ENCODE measurements around the gene LGR4.
A peak's percentile ranks its signal among the peaks of the same experiment; 100 is the strongest.

LGR4 gene

GRCh38 chr11:27501100-27501499 is 28.5 kb upstream of the LGR4 start:
- Histone ChIP-seq H3K4me1 (ENCODE audit: control insufficient read depth, low read length) (peaks cover 15% of the 10 kb centered on the region), H3K4me2 (ENCODE audit: low read length) (no peak overlapping the region), H3K4me3 (ENCODE audit: low read length) (no peak overlapping the region), H3K36me3 (ENCODE audit: control insufficient read depth, low read length) (peaks cover 74% of the 10 kb centered on the region), H3K79me2 (ENCODE audit: control insufficient read depth, low read length) (peaks cover 63% of the 10 kb centered on the region), H4K20me1 (ENCODE audit: control insufficient read depth, insufficient read depth, low read depth, low read length) (0 out of 2 replicates have a peak, but pooled peaks cover 6% of the 10 kb centered on the region), H3K27me3 (ENCODE audit: control insufficient read depth, low read length) (no peaks in the 10 kb centered on the region), H3K27ac (ENCODE audit: low read depth, low read length) (no peak overlapping the region), H3K9me3 (ENCODE audit: control insufficient read depth, insufficient read depth, low read length) (no peaks in the 10 kb centered on the region), H3F3A (ENCODE audit: control insufficient read depth, insufficient read depth) (peaks cover 25% of the 10 kb centered on the region), H3K9me2 (replicated peaks; ENCODE audit: control insufficient read depth, low read length) (no peaks in the 10 kb centered on the region)
- no peak for TF ChIP-seq EZH2phosphoT487 (IDR thresholded peaks at IDR 0.05; ENCODE audit: borderline replicate concordance, low read length)
- no peak for TF ChIP-seq CTCF (IDR thresholded peaks at IDR 0.05; ENCODE audit: low read depth, low read length, poor library complexity, severe bottlenecking)

GRCh38 chr11:27497911-27498310 is 25.3 kb upstream of the LGR4 start:
- Histone ChIP-seq H4K20me1 (ENCODE audit: control insufficient read depth, insufficient read depth, low read depth, low read length) (0 out of 2 replicates have a peak, but pooled peaks cover 6% of the 10 kb centered on the region), H3K36me3 (ENCODE audit: control insufficient read depth, low read length) (peaks cover 89% of the 10 kb centered on the region), H3K4me2 (ENCODE audit: low read length) (no peak overlapping the region), H3K9me2 (replicated peaks; ENCODE audit: control insufficient read depth, low read length) (no peaks in the 10 kb centered on the region), H3K4me3 (ENCODE audit: low read length) (no peak overlapping the region), H3K27me3 (ENCODE audit: control insufficient read depth, low read length) (no peaks in the 10 kb centered on the region), H3F3A (ENCODE audit: control insufficient read depth, insufficient read depth) (peaks cover 25% of the 10 kb centered on the region), H3K27ac (ENCODE audit: low read depth, low read length) (no peak overlapping the region), H3K79me2 (ENCODE audit: control insufficient read depth, low read length) (peaks cover 34% of the 10 kb centered on the region), H3K9me3 (ENCODE audit: control insufficient read depth, insufficient read depth, low read length) (no peaks in the 10 kb centered on the region), H3K4me1 (ENCODE audit: control insufficient read depth, low read length) (no peaks in the 10 kb centered on the region)
- TF ChIP-seq CTCF (IDR thresholded peaks at IDR 0.05; ENCODE audit: low read depth, low read length, poor library complexity, severe bottlenecking) (no peak), EZH2phosphoT487 (IDR thresholded peaks at IDR 0.05; ENCODE audit: borderline replicate concordance, low read length) (no peak)

GRCh38 chr11:27497284-27497866 is 24.8 kb upstream of the LGR4 start:
- Histone ChIP-seq H3K36me3 (ENCODE audit: control insufficient read depth, low read length) (peaks cover 87% of the 10 kb centered on the region), H3K79me2 (ENCODE audit: control insufficient read depth, low read length) (peaks cover 29% of the 10 kb centered on the region), H3K27me3 (ENCODE audit: control insufficient read depth, low read length) (no peaks in the 10 kb centered on the region), H3K4me3 (ENCODE audit: low read length) (no peak overlapping the region), H3K27ac (ENCODE audit: low read depth, low read length) (no peak overlapping the region), H3K4me1 (ENCODE audit: control insufficient read depth, low read length) (no peaks in the 10 kb centered on the region), H3K4me2 (ENCODE audit: low read length) (no peak overlapping the region), H4K20me1 (ENCODE audit: control insufficient read depth, insufficient read depth, low read depth, low read length) (0 out of 2 replicates have a peak, but pooled peaks cover 6% of the 10 kb centered on the region), H3K9me3 (ENCODE audit: control insufficient read depth, insufficient read depth, low read length) (no peaks in the 10 kb centered on the region), H3K9me2 (replicated peaks; ENCODE audit: control insufficient read depth, low read length) (no peaks in the 10 kb centered on the region), H3F3A (ENCODE audit: control insufficient read depth, insufficient read depth) (peaks cover 25% of the 10 kb centered on the region)
- TF ChIP-seq EZH2phosphoT487 (IDR thresholded peaks at IDR 0.05; ENCODE audit: borderline replicate concordance, low read length) (no peak), CTCF (IDR thresholded peaks at IDR 0.05; ENCODE audit: low read depth, low read length, poor library complexity, severe bottlenecking) (peak; percentile 52)

Data from DOHH2 (cell line).